Kidney epithelial cell (primary cell): Measurements from ENCODE around the gene PRKCA. TPM values are rescaled to one million over a fixed set of nuclear protein-coding genes. Genes with fewer than 3 reads are reported as not detected.

Experiments
- DNase-seq: peaks from one replicate; pipeline ENCODE4 v3.0.0-alpha.2; 2010; ENCODE audit warnings: low read depth
- H3K27me3 ChIP-seq: 2 replicates; pipeline ENCODE4 v1.6.0; 2011; ENCODE audit warnings: low read length; ENCODE audit not compliant: control insufficient read depth, insufficient read depth
- H3K36me3 ChIP-seq: 2 replicates; pipeline ENCODE4 v1.5.1; 2011; ENCODE audit warnings: low read length; ENCODE audit not compliant: control insufficient read depth, insufficient read depth
- H3K4me3 ChIP-seq: 2 replicates; pipeline ENCODE4 v1.5.1; 2011; ENCODE audit warnings: low read depth, mild to moderate bottlenecking, control low read depth, low read length
- CTCF ChIP-seq: IDR thresholded peaks from 2 replicates; pipeline ENCODE4 v1.5.1; 2011; ENCODE audit warnings: mild to moderate bottlenecking, moderate library complexity, low read length, control low read depth, inconsistent platforms; ENCODE audit not compliant: insufficient read depth, poor library complexity, severe bottlenecking
- total RNA-seq: library from RNA; depleted of rRNA; stranded (reverse); fragments of >200 nt; gene quantifications from 2 replicates; pipeline ENCODE4 v1.2.3, GENCODE V29; 2015

The PRKCA gene
- total RNA-seq, 1 donor from 2014 or later = 5.7 TPM

GRCh38 chr17:66855204-66855603 is 552.8 kb downstream of the PRKCA start:
- H3K27me3 ChIP-seq = no peaks in the 10 kb centered on the region
- H3K36me3 ChIP-seq = no peaks in the 10 kb centered on the region
- H3K4me3 ChIP-seq = no peak overlapping the region
- no peak for DNase-seq
- TF ChIP-seq CTCF = peak; percentile 35

DNA sequence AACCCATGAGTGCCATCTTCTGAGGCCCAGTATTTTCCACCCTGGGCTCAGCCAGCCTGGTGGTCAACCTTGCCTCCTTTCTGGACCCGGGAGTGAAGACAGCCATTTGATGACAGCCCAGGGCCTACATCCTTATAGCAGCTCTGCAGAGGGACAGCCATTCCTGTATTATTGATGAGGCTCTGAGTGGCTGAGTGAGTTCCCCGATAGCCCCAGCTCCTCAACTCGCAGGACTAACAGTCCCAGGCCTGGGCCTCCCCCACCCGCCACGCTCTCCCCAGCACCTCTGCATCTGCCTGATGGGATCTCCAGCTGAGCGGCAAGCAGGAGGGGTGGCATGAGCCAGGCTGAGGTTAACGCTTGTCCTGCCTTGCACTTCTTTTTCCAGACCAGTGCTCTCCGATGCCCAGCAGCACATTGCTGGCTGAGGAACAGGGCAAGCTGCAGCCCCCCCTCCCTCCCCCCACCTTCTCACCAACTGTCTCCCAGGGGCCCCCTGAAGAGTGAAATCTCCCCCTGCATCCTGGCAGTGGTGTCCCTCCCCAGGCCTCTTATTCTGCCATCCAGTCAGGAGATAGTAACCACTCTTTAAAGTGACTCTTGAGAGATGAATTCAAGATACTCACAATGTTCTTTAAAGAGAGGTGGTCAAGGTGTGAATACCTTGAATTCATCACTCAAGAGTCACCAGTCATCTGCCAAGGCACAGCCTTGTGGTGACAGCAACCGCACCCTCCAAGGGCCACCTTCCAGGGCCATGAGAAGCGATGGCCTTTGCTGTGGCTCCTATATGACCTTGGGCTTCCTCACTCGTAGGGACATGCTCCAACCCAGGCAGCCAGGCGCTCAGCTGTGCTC is 556.0 kb downstream of the PRKCA start:
- Histone ChIP-seq H3K4me3 (no peak overlapping the region), H3K36me3 (no peaks in the 10 kb centered on the region), H3K27me3 (no peaks in the 10 kb centered on the region)
- DNase-seq = no peak
- no peak for TF ChIP-seq CTCF

- Histone ChIP-seq H3K27me3 (no peaks in the 10 kb centered on the region), H3K36me3 (no peaks in the 10 kb centered on the region), H3K4me3 (no peak overlapping the region)
- no peak for DNase-seq
- no peak for TF ChIP-seq CTCF
Measured at GRCh38 chr17:66859353-66859752, 556.9 kb downstream of the PRKCA start.

DNA sequence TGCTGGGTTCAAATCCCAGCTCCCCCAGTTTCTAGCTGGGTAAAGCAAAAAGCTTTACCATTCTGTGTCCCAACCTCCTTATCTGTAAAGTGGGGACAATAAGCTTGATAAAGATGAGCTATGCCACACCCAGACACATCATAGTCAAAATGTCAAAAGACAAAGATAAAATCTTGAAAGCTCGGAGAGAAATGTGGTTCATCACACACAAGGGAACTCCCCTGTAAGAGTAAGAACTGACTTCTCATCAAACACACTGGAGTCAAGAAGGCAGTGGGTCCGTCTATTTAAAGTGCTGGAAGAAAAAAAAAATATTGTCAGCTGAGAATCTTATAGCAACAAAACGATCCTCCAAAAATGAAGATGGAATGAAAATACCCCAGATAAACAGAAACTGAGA is 557.8 kb downstream of the PRKCA start:
- no peaks in the 10 kb centered on the region for H3K27me3 ChIP-seq
- TF ChIP-seq CTCF = no peak
- DNase-seq = no peak
- no peaks in the 10 kb centered on the region for H3K36me3 ChIP-seq
- H3K4me3 ChIP-seq = no peak overlapping the region

Other genes with a start within 250 kb of the PRKCA start
- 5.1 and 6.5 TPM in 2 replicates for gene CEP112, start 110.5 kb upstream of the PRKCA start, total RNA-seq
- gene APOH, start 73.2 kb upstream of the PRKCA start, total RNA-seq = not detected in 2 replicates